Measurements from ENCODE around the gene BTBD1.
"Not testable (repeated sequence)": the region's sequence is repeated elsewhere in the genome, so short reads cannot be mapped to it uniquely, and the experiment has no call there.

Gene BTBD1

DNA sequence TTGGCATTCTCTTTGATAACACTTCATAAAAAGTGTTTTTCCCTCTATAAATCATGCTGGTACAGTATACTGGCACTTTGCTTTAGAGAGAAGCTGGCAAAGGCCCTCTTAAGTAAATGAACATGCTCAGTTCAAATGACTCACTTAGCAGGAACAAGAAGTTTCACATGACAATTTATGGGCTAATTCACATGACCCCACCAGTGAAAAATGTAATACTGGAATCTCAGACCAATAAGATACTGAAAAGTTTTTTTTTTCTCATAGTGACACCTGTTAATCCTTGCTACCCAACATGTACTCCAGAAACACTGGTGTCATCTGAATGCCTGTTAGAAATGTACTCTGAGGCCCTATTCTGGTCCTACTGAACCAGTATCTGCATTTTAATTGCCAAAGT is 13.9 kb downstream of the BTBD1 start:
- DNase-seq = no peak

GRCh38 chr15:83046558-83047127 is 20.4 kb downstream of the BTBD1 start:
- DNase-seq = no peak

GRCh38 chr15:83044156-83044555 is 22.9 kb downstream of the BTBD1 start:
- no peak for DNase-seq

DNA sequence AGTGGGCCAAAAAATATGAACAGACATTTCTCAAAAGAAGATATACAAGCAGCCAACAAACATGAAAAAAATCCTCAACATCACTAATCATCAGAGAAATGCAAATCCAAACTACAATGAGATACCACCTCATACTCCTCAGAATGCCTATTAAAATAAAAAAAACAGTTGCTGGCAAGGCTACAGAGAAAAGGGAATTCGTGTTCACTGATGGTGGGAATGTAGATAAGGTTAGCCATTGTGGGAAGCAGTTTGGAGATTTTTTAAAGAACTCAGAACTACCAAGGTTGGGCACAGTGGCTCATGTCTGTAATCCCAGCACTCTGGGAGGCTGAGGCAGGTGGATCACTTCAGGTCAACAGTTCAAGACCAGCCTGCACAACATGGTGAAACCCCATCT is 27.8 kb downstream of the BTBD1 start:
- no peak for DNase-seq

- no peak for DNase-seq
Observed at GRCh38 chr15:83036253-83036652, 30.8 kb downstream of the BTBD1 start.

DNA sequence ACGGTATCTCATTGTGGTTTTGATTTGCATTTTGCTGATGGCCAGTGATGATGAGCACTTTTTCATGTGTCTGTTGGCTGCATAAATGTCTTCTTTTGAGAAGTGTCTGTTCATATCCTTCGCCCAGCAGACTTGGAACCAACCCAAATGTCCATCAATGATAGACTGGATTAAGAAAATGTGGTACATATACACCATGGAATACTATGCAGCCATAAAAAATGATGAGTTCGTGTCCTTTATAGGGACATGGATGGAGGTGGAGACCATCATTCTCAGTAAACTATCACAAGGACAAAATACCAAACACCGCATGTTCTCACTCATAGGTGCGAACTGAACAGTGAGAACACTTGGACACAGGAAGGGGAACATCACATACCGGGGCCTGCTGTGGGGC is 35.8 kb downstream of the BTBD1 start:
- not testable (repeated sequence) for DNase-seq

DNA sequence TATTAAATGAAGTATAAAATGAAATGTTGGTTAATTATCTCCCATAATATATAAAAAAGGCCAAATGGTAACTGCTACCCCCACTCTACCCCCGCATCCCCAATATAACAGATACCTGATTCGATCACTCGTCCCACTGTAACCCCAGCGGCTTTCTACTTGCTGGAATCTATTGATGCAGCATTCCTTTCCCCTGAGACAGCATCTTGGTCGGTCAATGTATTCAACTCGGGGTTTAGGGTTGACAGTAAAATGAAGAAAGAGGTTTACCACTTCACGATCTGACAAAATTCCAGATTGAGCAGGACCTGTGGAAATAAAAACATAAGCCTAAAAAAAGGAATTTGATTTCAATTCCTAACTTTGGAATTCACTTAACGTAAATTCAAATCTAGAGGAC is 37.0 kb downstream of the BTBD1 start:
- no peak for DNase-seq

GRCh38 chr15:83018436-83018835 is 48.6 kb downstream of the BTBD1 start:
- no peak for DNase-seq

GRCh38 chr15:83016906-83017305 is 50.1 kb downstream of the BTBD1 start:
- DNase-seq = no peak

- no peak for DNase-seq
Observed at GRCh38 chr15:83015361-83015760, 51.7 kb downstream of the BTBD1 start.

GRCh38 chr15:83014205-83014653 is 52.8 kb downstream of the BTBD1 start:
- no peak for DNase-seq

GRCh38 chr15:83012636-83013035 is 54.4 kb downstream of the BTBD1 start:
- DNase-seq = no peak

DNA sequence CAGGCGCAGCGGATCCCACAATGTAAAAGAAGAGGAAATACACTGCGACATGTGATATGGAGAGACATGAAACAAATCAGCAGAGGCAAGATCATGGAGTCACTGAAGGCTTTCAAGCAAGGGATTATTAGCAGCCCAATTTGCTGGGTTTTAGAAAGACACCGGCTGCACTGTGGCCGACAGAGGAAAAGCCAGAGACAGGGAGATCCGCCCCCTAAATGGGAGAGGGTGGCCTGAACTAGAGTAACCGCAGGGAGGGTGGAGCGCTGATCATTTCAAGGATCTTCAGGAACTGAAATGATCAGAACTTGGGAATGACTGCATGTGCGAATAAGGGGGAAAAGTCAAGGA is 55.0 kb downstream of the BTBD1 start:
- DNase-seq = no peak

GRCh38 chr15:83011271-83012075 is 55.6 kb downstream of the BTBD1 start, which contains the start of gene C15orf40:
TSS of gene C15orf40 (minus strand) at chr15:83011639. CDS start at chr15:83011607, 32 bp downstream.
- DNase-seq = peak; percentile 47

- DNase-seq = peak; percentile 15
Observed at GRCh38 chr15:83010709-83011270, 56.3 kb downstream of the BTBD1 start.

GRCh38 chr15:83000672-83001031 is 66.4 kb downstream of the BTBD1 start:
- not testable (repeated sequence) for DNase-seq

DNA sequence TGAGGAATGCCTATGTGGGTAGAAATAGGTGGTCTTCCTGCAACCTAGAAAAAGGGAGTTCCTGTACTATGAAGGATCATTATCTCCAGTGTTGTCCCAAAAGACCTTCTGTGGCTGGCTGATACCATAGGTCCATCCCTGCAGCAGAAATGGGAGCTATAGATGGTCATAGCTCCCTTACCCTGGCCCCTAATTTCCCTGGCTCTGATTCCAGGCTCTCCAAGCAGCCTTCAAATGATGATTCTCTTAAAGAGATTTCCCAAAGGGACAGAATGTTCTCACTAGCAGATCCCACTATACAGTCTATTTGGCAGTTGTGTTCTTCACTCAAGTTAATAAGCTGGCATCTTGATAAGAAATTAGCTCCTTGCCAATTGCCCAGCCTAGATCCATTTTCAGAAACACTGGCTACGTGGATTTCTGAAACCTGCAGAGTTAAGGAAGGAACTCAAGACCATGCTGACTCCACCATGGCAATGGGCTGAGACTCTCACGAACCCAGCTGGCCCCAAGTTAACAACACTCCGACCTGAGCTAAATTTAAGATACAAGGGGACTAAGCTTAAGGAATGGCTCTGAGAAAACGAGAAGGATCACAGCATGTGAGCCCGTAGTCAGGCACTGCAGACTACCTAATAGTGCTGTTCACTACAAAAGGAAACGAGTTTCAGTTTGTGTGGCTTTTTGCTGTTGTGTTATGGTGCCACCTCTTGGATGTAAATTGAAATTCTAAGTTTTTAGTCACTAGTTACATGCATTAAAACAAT is 67.0 kb downstream of the BTBD1 start:
- peak; percentile 13 for DNase-seq

DNA sequence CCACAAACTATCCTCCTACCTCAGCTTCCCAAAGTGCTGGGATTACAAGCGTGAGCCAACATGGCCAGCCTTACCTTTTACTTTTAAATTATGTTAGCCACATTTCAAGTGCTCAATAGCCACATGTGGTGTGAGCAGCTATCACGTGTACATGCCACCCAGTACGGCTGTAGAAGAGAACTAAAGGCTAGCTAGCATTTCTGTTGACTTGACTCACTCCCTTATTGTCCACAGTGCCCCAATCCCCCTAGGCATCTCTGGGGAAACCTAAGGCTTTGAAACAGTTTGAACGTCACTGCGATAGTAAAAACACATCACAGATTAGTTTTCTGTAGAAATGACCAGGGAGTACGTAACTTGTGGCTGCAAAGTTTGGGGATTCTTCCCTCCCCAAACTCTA is 67.6 kb downstream of the BTBD1 start:
- no peak for DNase-seq

- no peak for DNase-seq
Observed at GRCh38 chr15:82995938-82996337, 71.1 kb downstream of the BTBD1 start.

GRCh38 chr15:82995076-82995475 is 72.0 kb downstream of the BTBD1 start:
- DNase-seq = no peak

- DNase-seq = no peak
Observed at GRCh38 chr15:82993144-82993543, 73.9 kb downstream of the BTBD1 start.

DNA sequence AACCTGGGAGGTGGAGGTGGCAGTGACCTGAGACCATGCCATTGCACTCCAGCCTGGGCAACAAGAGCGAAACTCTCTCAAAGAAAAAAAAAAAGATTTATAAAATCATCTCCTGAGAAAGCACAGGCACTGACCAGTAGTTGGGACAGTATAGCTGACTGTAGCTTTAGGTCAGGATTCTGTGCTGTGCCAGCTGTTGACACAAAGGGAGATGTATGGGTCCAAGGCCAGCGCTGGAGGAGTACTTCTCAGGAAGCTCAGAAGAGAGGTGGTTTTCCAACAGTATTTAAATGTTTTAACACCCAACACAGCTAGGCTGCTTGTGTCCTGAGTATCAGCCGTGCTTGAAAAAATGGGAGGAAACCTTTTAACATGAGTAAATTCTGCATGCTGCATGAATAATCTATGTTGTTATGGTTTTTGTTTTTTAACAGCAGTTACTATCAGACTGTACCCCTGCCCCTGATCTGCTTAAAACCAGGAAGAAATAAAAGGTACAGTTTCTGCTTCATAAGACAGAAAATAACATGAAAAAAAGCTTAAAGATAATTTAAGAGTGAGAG is 74.5 kb downstream of the BTBD1 start:
- no peak for DNase-seq

DNA sequence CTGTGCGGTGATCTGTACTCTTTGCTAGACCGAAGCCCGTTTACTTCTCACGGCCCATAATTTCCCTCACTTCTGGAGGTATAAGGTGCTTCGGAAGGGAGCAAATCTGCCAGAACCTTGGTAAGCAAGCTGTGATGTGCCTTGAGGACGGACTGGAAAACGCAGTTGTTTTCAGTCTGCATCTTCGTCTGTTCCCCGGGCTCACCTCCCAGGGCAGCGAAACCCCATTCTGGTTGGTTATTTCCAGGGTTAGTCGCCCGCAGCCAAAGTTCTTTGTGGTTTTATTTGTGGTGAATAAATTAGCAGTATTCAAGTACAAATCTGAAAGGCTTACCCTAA is 80.6 kb downstream of the BTBD1 start:
- DNase-seq = no peak

Data from DMS79 treated with DMSO at 0.1 percent for 48 hours (cell line).